Measurements from ENCODE around the gene ARSB. TPM values are rescaled to one million over a fixed set of nuclear protein-coding genes. Genes with fewer than 3 reads are reported as not detected.

The ARSB gene
- total RNA-seq, 2 experiments from 2014 or later = 9.2 TPM

GRCh38 chr5:78958672-78959445 is 26.3 kb downstream of the ARSB start:
- no peak overlapping the region for H3K4me2 ChIP-seq (ENCODE audit: low read length)
- ChIA-PET CTCF (ENCODE audit: unreplicated experiment) (no interaction called here), POLR2A (interaction anchor here (0.6 kb wide), 1 partner anchor 577 kb away, joined by 3 read pairs; no protein-coding TSS in a partner anchor)
- no peak for DNase-seq (ENCODE audit: low spot score)
- H3K27ac ChIP-seq (ENCODE audit: low read depth, low read length, poor library complexity, severe bottlenecking) = no peak overlapping the region
- no peaks in the 10 kb centered on the region for H3K9me2 ChIP-seq (ENCODE audit: insufficient read depth, low read length)
- H2AFZ ChIP-seq (ENCODE audit: low read length) = no peak overlapping the region
- no peaks in the 10 kb centered on the region for H3K79me2 ChIP-seq (ENCODE audit: insufficient read depth, low read depth, low read length)
- no peak for TF ChIP-seq EZH2phosphoT487 (IDR thresholded peaks at IDR 0.05; ENCODE audit: borderline replicate concordance, low read depth, low read length)
- no peak for TF ChIP-seq CTCF (conservative IDR thresholded peaks at IDR 0.05; ENCODE audit: low read length)
- no TSS peak for BruUV-seq (replicated peaks)
- H3K4me3 ChIP-seq (ENCODE audit: low read depth, low read length, poor library complexity, severe bottlenecking) = no peak overlapping the region
- intact Hi-C loops (cut with micrococcal nuclease; ENCODE audit: unreplicated experiment) = no loop called here
- no peaks in the 10 kb centered on the region for H4K20me1 ChIP-seq (ENCODE audit: insufficient read depth, low read length)
- no peaks in the 10 kb centered on the region for H3K4me1 ChIP-seq (ENCODE audit: insufficient read depth, low read length, poor library complexity, severe bottlenecking)
- no peaks in the 10 kb centered on the region for H3K9me3 ChIP-seq (ENCODE audit: low read length)
- H3K36me3 ChIP-seq (ENCODE audit: insufficient read depth, low read length) = peaks cover 9% of the 10 kb centered on the region; the same call in 1 of the 2 replicates

GRCh38 chr5:78956901-78957300 is 28.2 kb downstream of the ARSB start:
- H2AFZ ChIP-seq (ENCODE audit: low read length) = no peak overlapping the region
- H3K27ac ChIP-seq (ENCODE audit: low read depth, low read length, poor library complexity, severe bottlenecking) = no peak overlapping the region
- no peak overlapping the region for H3K4me2 ChIP-seq (ENCODE audit: low read length)
- intact Hi-C loops (cut with micrococcal nuclease; ENCODE audit: unreplicated experiment) = no loop called here
- DNase-seq (ENCODE audit: low spot score) = no peak
- no peak overlapping the region for H3K4me3 ChIP-seq (ENCODE audit: low read depth, low read length, poor library complexity, severe bottlenecking)
- CTCF ChIA-PET (ENCODE audit: unreplicated experiment) = interaction anchor here (0.6 kb wide), 1 partner anchor 838 kb away, joined by 3 read pairs; no protein-coding TSS in a partner anchor
- no peaks in the 10 kb centered on the region for H4K20me1 ChIP-seq (ENCODE audit: insufficient read depth, low read length)
- TF ChIP-seq EZH2phosphoT487 (IDR thresholded peaks at IDR 0.05; ENCODE audit: borderline replicate concordance, low read depth, low read length) (no peak), CTCF (conservative IDR thresholded peaks at IDR 0.05; ENCODE audit: low read length) (no peak)
- H3K36me3 ChIP-seq (ENCODE audit: insufficient read depth, low read length) = no peaks in the 10 kb centered on the region
- no peaks in the 10 kb centered on the region for H3K4me1 ChIP-seq (ENCODE audit: insufficient read depth, low read length, poor library complexity, severe bottlenecking)
- H3K79me2 ChIP-seq (ENCODE audit: insufficient read depth, low read depth, low read length) = no peaks in the 10 kb centered on the region
- BruUV-seq (replicated peaks) = no TSS peak
- H3K9me3 ChIP-seq (ENCODE audit: low read length) = no peaks in the 10 kb centered on the region
- H3K9me2 ChIP-seq (ENCODE audit: insufficient read depth, low read length) = no peaks in the 10 kb centered on the region
- POLR2A ChIA-PET = no interaction called here

GRCh38 chr5:78953092-78953800 is 31.9 kb downstream of the ARSB start:
- H3K4me3 ChIP-seq (ENCODE audit: low read depth, low read length, poor library complexity, severe bottlenecking) = no peak overlapping the region
- no peak overlapping the region for H3K4me2 ChIP-seq (ENCODE audit: low read length)
- DNase-seq (ENCODE audit: low spot score) = no peak
- ChIA-PET POLR2A (no interaction called here), CTCF (ENCODE audit: unreplicated experiment) (no interaction called here)
- H4K20me1 ChIP-seq (ENCODE audit: insufficient read depth, low read length) = no peaks in the 10 kb centered on the region
- no peaks in the 10 kb centered on the region for H3K4me1 ChIP-seq (ENCODE audit: insufficient read depth, low read length, poor library complexity, severe bottlenecking)
- H3K36me3 ChIP-seq (ENCODE audit: insufficient read depth, low read length) = no peaks in the 10 kb centered on the region
- no peak overlapping the region for H3K27ac ChIP-seq (ENCODE audit: low read depth, low read length, poor library complexity, severe bottlenecking)
- intact Hi-C loops (cut with micrococcal nuclease; ENCODE audit: unreplicated experiment) = no loop called here
- H3K9me2 ChIP-seq (ENCODE audit: insufficient read depth, low read length) = no peaks in the 10 kb centered on the region
- no TSS peak for BruUV-seq (replicated peaks)
- TF ChIP-seq EZH2phosphoT487 (IDR thresholded peaks at IDR 0.05; ENCODE audit: borderline replicate concordance, low read depth, low read length) (no peak), CTCF (conservative IDR thresholded peaks at IDR 0.05; ENCODE audit: low read length) (no peak)
- H3K9me3 ChIP-seq (ENCODE audit: low read length) = no peaks in the 10 kb centered on the region
- H3K79me2 ChIP-seq (ENCODE audit: insufficient read depth, low read depth, low read length) = no peaks in the 10 kb centered on the region
- H2AFZ ChIP-seq (ENCODE audit: low read length) = no peak overlapping the region

Data from OCI-LY7 (cell line).